Activated CD4-positive, alpha-beta T cell treated with anti-CD3 and anti-CD28 coated beads, Interleukin-2, amount 10 ng/mL, durations not matched to agents 7 days and 5 days (primary cell): Measurements from ENCODE around the gene PAXX. TPM values are rescaled to one million over a fixed set of nuclear protein-coding genes. Genes with fewer than 3 reads are reported as not detected.
A peak's percentile ranks its signal among the peaks of the same experiment; 100 is the strongest.

Source experiments
- CTCF ChIA-PET: fragments of 350-600 bp; sonication (Branson Sonifier 250); formaldehyde crosslinking; loops from one replicate; lab custom pipeline; 2021; ENCODE audit warnings: antibody characterized with exemption; lab: Charles Lee
- POLR2A ChIA-PET: fragments of 350-600 bp; sonication (Branson Sonifier 250); formaldehyde crosslinking; loops from one replicate; lab custom pipeline; 2021; ENCODE audit warnings: antibody characterized with exemption; lab: Charles Lee
- DNase-seq: peaks from one replicate; pipeline ENCODE4 v3.0.0-alpha.2; 2020
- H3K27ac Mint-ChIP-seq: one replicate; pipeline ENCODE4 v1.8.0; 2021; ENCODE audit warnings: mild to moderate bottlenecking, moderate library complexity, mixed read lengths
- H3K27me3 Mint-ChIP-seq: one replicate; pipeline ENCODE4 v1.8.0; 2021; ENCODE audit warnings: mixed read lengths
- H3K36me3 Mint-ChIP-seq: one replicate; pipeline ENCODE4 v1.8.0; 2021; ENCODE audit warnings: low read depth, mixed read lengths
- H3K4me1 Mint-ChIP-seq: one replicate; pipeline ENCODE4 v1.8.0; 2021; ENCODE audit warnings: mixed read lengths
- H3K4me3 Mint-ChIP-seq: one replicate; pipeline ENCODE4 v1.8.0; 2021; ENCODE audit warnings: mild to moderate bottlenecking, moderate library complexity, mixed read lengths
- H3K9me3 Mint-ChIP-seq: one replicate; pipeline ENCODE4 v1.8.0; 2021; ENCODE audit warnings: mixed read lengths
- total RNA-seq, 2 experiments: library from RNA; stranded (reverse); gene quantifications; one replicate each; pipeline ENCODE4 v1.2.3, GENCODE V29; 2021

The PAXX gene
- total RNA-seq, 2 experiments from 2014 or later, result 80.2 to 98.4 TPM

DNA sequence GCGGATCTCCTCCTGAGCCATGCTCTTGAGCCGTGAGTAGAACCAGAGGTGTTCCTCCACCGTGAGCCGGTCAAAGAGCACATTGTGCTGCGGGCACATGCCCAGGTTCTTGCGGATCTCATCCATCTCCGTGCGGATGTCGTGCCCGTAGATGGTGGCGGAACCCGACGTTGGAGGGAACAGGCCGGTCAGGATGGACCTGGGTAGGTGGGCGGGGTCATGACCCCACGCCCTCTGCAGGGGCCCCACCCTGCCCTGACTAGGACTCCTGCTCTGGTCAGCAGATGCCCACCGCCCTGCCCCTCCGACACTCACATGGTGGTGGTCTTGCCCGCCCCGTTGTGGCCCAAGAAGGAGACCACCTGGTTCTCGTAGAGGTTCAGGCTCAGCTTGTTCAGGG lies 23.8 kb downstream of the PAXX start:
- Mint-ChIP-seq H3K27me3 (no peaks in the 10 kb centered on the region), H3K4me3 (no peak overlapping the region), H3K4me1 (no peaks in the 10 kb centered on the region), H3K9me3 (no peaks in the 10 kb centered on the region), H3K36me3 (peaks cover 9% of the 10 kb centered on the region), H3K27ac (no peak overlapping the region)
- DNase-seq, result no peak
- ChIA-PET CTCF (interaction anchor here (2.0 to 8.6 kb wide), 2 partner anchors 13 to 19 kb away, joined by 6 to 59 read pairs; partner anchors contain the start of genes ABCA2 and FUT7), POLR2A (no interaction called here)

GRCh38 chr9:137016436-137016835 lies 24.2 kb downstream of the PAXX start:
- no peaks in the 10 kb centered on the region for H3K9me3 Mint-ChIP-seq
- no peak overlapping the region for H3K4me3 Mint-ChIP-seq
- H3K27me3 Mint-ChIP-seq, result no peaks in the 10 kb centered on the region
- H3K27ac Mint-ChIP-seq, result no peak overlapping the region
- H3K4me1 Mint-ChIP-seq, result no peaks in the 10 kb centered on the region
- CTCF ChIA-PET, result interaction anchor here (2.0 to 8.6 kb wide), 2 partner anchors 13 to 19 kb away, joined by 6 to 59 read pairs; partner anchors contain the start of genes ABCA2 and FUT7
- no peak for DNase-seq
- H3K36me3 Mint-ChIP-seq, result peaks cover 7% of the 10 kb centered on the region
- POLR2A ChIA-PET, result no interaction called here

DNA sequence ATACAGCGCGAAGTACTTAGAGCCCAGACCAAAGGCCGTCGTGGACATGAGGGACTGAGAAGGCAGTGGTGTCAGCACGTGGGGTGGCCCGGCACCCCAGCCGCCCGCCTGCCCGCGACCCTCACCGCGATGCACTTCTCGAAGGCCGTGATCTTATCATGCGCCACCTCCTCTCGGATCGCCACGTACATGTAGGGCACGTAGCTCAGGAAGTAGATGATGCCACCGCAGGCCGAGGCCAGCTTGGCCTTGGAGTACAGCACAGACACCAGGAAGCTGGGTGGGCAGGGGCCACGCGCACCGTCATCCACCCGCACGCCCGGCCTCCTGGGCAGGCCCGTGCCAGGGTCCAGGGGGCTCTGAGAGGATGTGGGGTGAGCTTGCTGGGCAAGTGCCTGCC lies 24.8 kb downstream of the PAXX start:
- CTCF ChIA-PET, result interaction anchor here (8.6 kb wide), 1 partner anchor 12 kb away, joined by 59 read pairs; the partner anchor contains the start of genes ABCA2 and FUT7
- Mint-ChIP-seq H3K9me3 (no peaks in the 10 kb centered on the region), H3K36me3 (peaks cover 4% of the 10 kb centered on the region), H3K4me1 (peaks cover 1% of the 10 kb centered on the region), H3K4me3 (no peak overlapping the region), H3K27me3 (no peaks in the 10 kb centered on the region), H3K27ac (no peak overlapping the region)
- DNase-seq, result no peak
- POLR2A ChIA-PET, result no interaction called here

- ChIA-PET CTCF (interaction anchor here (2.1 to 8.6 kb wide), 2 partner anchors 11 to 18 kb away, joined by 6 to 59 read pairs; partner anchors contain the start of genes ABCA2 and FUT7), POLR2A (no interaction called here)
- H3K27me3 Mint-ChIP-seq, result no peaks in the 10 kb centered on the region
- no peak overlapping the region for H3K27ac Mint-ChIP-seq
- no peak for DNase-seq
- H3K4me3 Mint-ChIP-seq, result no peak overlapping the region
- H3K9me3 Mint-ChIP-seq, result no peaks in the 10 kb centered on the region
- peaks cover 6% of the 10 kb centered on the region for H3K36me3 Mint-ChIP-seq
- peaks cover 3% of the 10 kb centered on the region for H3K4me1 Mint-ChIP-seq
Observed at GRCh38 chr9:137017791-137018497, 25.7 kb downstream of the PAXX start.

DNA sequence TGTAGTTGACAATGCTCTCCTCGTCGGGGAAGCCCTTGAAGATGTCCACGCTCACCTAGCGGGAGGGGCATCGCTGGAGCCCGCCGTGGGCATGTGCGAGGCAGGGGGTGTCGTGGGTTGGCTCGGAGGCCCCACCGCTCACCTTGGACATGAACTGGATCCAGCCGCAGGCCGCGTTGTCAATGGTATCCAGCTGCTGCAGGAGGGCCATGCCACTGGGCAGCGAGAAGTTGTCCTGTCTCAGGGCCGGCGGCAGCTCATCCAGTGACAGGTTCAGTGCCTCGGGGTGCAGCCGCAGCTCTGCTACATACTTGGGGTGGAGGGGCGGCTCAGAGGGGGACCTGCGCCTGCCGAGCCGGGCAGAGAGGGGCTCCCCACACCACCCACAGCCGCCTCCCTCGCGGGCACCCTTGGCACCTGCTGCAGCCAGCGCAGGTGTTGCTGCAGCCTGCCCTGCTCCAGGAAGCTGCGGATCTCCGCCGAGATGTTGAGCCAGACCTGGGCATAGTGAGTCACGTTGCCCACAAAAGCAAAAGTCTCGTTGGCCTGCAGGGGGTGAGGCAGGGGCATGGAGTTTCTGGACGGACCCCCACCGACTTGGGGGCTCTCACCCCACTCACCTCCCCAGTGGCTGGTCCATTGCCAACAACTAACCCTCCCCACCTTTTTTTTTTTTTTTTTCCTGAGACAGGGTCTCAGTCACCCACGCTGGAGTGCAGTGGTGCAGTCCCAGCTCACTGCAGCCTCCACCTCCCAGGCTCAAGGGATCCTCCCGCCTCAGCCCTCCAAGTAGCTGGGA lies 26.7 kb downstream of the PAXX start:
- Mint-ChIP-seq H3K27me3 (no peaks in the 10 kb centered on the region), H3K4me1 (peaks cover 7% of the 10 kb centered on the region), H3K36me3 (peaks cover 6% of the 10 kb centered on the region), H3K9me3 (no peaks in the 10 kb centered on the region), H3K4me3 (no peak overlapping the region), H3K27ac (no peak overlapping the region)
- CTCF ChIA-PET, result interaction anchor here (0.7 to 8.6 kb wide), 4 partner anchors 10 to 292 kb away, joined by 3 to 59 read pairs (median 5); partner anchors contain the start of genes ABCA2 and FUT7
- DNase-seq, result no peak
- POLR2A ChIA-PET, result no interaction called here

DNA sequence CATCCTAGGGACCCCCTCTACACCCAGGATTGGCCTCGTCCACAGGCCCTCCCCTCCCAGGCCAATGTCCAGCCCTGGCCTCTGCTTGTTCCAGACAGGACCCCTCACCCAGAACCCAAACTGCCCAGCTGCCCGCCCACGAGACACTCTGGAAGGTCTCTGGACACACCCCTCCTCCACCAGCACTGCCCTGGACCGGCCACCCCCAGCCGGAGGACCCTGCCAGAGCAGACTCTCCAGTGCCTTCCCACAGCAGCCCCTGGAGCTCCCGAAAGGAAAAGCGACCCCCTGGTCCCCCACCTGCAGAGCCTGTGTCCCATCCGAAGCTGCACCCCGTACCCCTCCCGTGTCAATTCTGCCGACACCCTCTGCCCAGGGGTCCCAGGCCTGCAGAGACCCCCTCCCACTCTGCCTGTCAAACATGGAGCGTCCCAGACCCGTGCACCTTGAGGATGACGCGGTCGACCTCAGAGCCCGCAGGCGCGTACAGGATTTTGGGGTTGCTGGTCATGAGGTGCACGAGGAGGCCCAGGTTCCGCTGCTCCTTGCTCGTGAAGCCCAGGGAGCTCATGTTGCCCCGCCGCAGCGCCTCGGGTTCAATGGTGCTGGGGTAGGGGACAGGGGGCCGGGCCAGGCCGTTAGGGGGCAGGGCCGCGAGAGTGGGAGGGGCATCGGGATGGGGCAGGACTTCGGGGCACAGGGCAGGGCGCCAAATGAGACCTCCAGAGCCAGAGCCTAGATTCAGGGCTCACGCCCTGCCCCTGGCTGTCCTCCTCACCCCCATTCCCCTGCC lies 27.9 kb downstream of the PAXX start:
- DNase-seq, result no peak
- POLR2A ChIA-PET, result no interaction called here
- Mint-ChIP-seq H3K27ac (no peak overlapping the region), H3K36me3 (peaks cover 6% of the 10 kb centered on the region), H3K4me3 (no peak overlapping the region), H3K27me3 (no peaks in the 10 kb centered on the region), H3K4me1 (peaks cover 11% of the 10 kb centered on the region), H3K9me3 (no peaks in the 10 kb centered on the region)
- CTCF ChIA-PET, result interaction anchor here (0.7 to 8.6 kb wide), 6 partner anchors 9 to 293 kb away, joined by 3 to 59 read pairs (median 5); partner anchors contain the start of genes ABCA2, FUT7 and NPDC1

- Mint-ChIP-seq H3K9me3 (no peaks in the 10 kb centered on the region), H3K36me3 (peaks cover 6% of the 10 kb centered on the region), H3K27me3 (no peaks in the 10 kb centered on the region), H3K27ac (no peak overlapping the region), H3K4me1 (peaks cover 11% of the 10 kb centered on the region), H3K4me3 (no peak overlapping the region)
- ChIA-PET POLR2A (no interaction called here), CTCF (interaction anchor here (0.6 to 8.6 kb wide), 7 partner anchors 8 to 178 kb away, joined by 3 to 59 read pairs (median 4); partner anchors contain the start of genes ABCA2, AJM1, CLIC3 and FUT7)
- no peak for DNase-seq
Observed at GRCh38 chr9:137020771-137021567, 28.7 kb downstream of the PAXX start.

GRCh38 chr9:137021568-137021978 lies 29.4 kb downstream of the PAXX start:
- H3K27ac Mint-ChIP-seq, result no peak overlapping the region
- POLR2A ChIA-PET, result no interaction called here

DNA sequence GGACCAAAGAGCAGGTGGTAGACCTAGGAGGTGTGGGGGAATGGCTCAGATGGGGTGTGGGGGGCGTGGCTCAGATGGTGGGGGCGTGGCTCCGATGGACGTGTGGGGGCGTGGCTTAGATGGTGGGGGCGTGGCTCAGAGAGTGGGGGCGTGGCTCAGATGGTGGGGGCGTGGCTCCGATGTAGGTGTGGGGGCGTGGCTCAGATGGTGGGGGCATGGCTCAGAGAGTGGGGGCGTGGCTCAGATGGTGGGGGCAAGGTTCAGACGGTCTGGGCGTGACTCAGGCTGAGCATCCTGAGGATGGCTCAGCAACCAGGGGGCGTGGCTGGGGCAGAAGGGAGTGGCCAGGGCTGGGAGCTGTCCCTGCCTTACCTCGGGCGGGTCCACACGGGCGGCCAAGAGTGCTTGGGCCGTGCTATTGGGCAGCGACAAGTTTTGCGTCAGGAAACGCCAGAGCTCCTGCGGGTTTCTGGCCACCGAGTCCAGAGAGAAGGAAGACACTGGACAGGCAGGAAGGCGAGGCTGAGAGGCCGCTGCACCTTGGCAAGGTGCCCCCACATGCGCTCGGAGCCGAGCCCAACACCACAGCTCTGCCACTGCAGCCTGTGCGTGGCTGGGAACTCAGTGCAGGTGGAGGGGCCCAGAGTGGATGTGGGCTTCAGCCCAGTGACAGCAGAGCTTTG lies 29.9 kb downstream of the PAXX start:
- CTCF ChIA-PET, result interaction anchor here (0.7 to 8.6 kb wide), 7 partner anchors 7 to 180 kb away, joined by 3 to 59 read pairs (median 4); partner anchors contain the start of genes ABCA2, AJM1, CLIC3 and FUT7
- Mint-ChIP-seq H3K27me3 (no peaks in the 10 kb centered on the region), H3K4me3 (no peak overlapping the region), H3K4me1 (peaks cover 16% of the 10 kb centered on the region), H3K27ac (no peak overlapping the region), H3K36me3 (peaks cover 3% of the 10 kb centered on the region), H3K9me3 (no peaks in the 10 kb centered on the region)
- DNase-seq, result peak; percentile 75
- POLR2A ChIA-PET, result no interaction called here

More at GRCh38 chr9:137021568-137021978, 29.4 kb downstream of the PAXX start:
- no peaks in the 10 kb centered on the region for H3K9me3 Mint-ChIP-seq
- no peak overlapping the region for H3K4me3 Mint-ChIP-seq
- CTCF ChIA-PET, result interaction anchor here (0.6 to 8.6 kb wide), 7 partner anchors 8 to 179 kb away, joined by 3 to 59 read pairs (median 4); partner anchors contain the start of genes ABCA2, AJM1, CLIC3 and FUT7
- H3K36me3 Mint-ChIP-seq, result peaks cover 6% of the 10 kb centered on the region
- H3K4me1 Mint-ChIP-seq, result peaks cover 13% of the 10 kb centered on the region
- H3K27me3 Mint-ChIP-seq, result no peaks in the 10 kb centered on the region
- DNase-seq, result no peak

DNA sequence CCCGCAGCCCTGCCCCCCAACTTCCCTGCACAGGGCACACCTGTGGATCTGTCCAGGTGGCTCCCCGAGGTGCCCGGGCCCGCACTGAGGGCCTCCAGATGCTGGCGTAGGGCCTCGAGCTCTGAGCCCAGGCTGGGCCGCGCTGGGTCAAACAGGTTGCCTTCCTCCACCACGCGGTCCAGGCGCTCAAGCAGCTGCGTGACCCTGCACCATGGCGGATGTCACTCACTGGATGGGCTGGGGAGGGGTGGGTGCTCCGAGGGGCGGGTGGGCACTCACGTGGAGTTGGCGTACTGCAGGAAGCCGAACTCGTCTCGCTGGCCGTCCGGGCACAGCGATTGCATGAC lies 30.4 kb downstream of the PAXX start:
- DNase-seq, result no peak
- Mint-ChIP-seq H3K27me3 (no peaks in the 10 kb centered on the region), H3K36me3 (peaks cover 3% of the 10 kb centered on the region), H3K4me1 (peaks cover 19% of the 10 kb centered on the region), H3K4me3 (no peak overlapping the region), H3K9me3 (no peaks in the 10 kb centered on the region), H3K27ac (no peak overlapping the region)
- ChIA-PET CTCF (interaction anchor here (0.7 to 7.4 kb wide), 4 partner anchors 13 to 180 kb away, joined by 3 to 58 read pairs (median 4); partner anchors contain the start of gene AJM1), POLR2A (no interaction called here)

DNA sequence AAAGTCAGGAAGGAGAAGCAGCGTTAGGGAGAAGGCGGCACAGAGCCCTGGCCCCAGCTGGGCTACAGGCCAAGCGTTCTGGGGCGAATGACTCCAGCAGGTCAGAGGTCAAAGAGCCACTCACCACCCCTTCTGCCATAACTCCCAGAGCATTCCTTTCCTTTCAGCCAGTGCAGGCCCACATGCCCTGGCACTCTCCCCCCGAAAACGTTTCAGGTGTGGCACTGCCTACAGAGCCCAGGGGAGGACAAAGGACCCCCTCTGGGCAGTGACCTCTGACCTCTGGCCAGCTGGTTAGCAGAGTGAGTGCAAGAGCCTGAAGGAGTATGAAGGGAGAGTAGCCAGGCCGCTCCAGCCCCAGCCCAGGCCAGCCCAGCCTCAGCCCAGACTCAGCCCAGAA lies 30.9 kb downstream of the PAXX start:
- H3K4me1 Mint-ChIP-seq, result peaks cover 19% of the 10 kb centered on the region
- H3K27me3 Mint-ChIP-seq, result no peaks in the 10 kb centered on the region
- ChIA-PET POLR2A (no interaction called here), CTCF (interaction anchor here (1.3 to 7.4 kb wide), 2 partner anchors 12 to 15 kb away, joined by 4 to 58 read pairs; no protein-coding TSS in a partner anchor)
- peak overlapping the region; percentile 25 for H3K27ac Mint-ChIP-seq
- peaks cover 3% of the 10 kb centered on the region for H3K36me3 Mint-ChIP-seq
- no peak overlapping the region for H3K4me3 Mint-ChIP-seq
- no peaks in the 10 kb centered on the region for H3K9me3 Mint-ChIP-seq
- DNase-seq, result no peak
